ENCODE measurements around the gene GRAP2. TPM values are rescaled to one million over a fixed set of nuclear protein-coding genes. Genes with fewer than 3 reads are reported as not detected.
"Not testable (repeated sequence)": the region's sequence is repeated elsewhere in the genome, so short reads cannot be mapped to it uniquely, and the experiment has no call there.

Gene GRAP2
- total RNA-seq, 1 donor from 2014 or later = 3.5 TPM

GRCh38 chr22:39967996-39968972 lies 67.4 kb downstream of the GRAP2 start:
- no peak for DNase-seq

- no peak for DNase-seq
Measured at GRCh38 chr22:39970742-39971141, 69.9 kb downstream of the GRAP2 start.

GRCh38 chr22:39972641-39973040 lies 71.8 kb downstream of the GRAP2 start:
- no peak for DNase-seq

- no peak for DNase-seq
Measured at GRCh38 chr22:39973656-39974055, 72.8 kb downstream of the GRAP2 start.

GRCh38 chr22:39974065-39974464 lies 73.2 kb downstream of the GRAP2 start:
- no peak for DNase-seq

GRCh38 chr22:39979048-39979447 lies 78.2 kb downstream of the GRAP2 start:
- DNase-seq = no peak

GRCh38 chr22:39979458-39979857 lies 78.6 kb downstream of the GRAP2 start:
- DNase-seq = no peak

GRCh38 chr22:39980596-39980995 lies 79.7 kb downstream of the GRAP2 start:
- DNase-seq = no peak

- DNase-seq = no peak
Measured at GRCh38 chr22:39983346-39983745, 82.5 kb downstream of the GRAP2 start.

- no peak for DNase-seq
Measured at GRCh38 chr22:39984006-39984405, 83.1 kb downstream of the GRAP2 start.

GRCh38 chr22:39984746-39985145 lies 83.9 kb downstream of the GRAP2 start:
- no peak for DNase-seq

GRCh38 chr22:39985383-39986035 lies 84.6 kb downstream of the GRAP2 start:
- DNase-seq = no peak

- DNase-seq = no peak
Measured at GRCh38 chr22:39988386-39989114, 87.7 kb downstream of the GRAP2 start.

GRCh38 chr22:39989633-39990032 lies 88.7 kb downstream of the GRAP2 start:
- DNase-seq = no peak

GRCh38 chr22:39990686-39991085 lies 89.8 kb downstream of the GRAP2 start:
- DNase-seq = no peak

- DNase-seq = no peak
Measured at GRCh38 chr22:39991159-39991860, 90.4 kb downstream of the GRAP2 start.

GRCh38 chr22:39992088-39992826 lies 91.4 kb downstream of the GRAP2 start:
- no peak for DNase-seq

GRCh38 chr22:39992894-39993293 lies 92.0 kb downstream of the GRAP2 start:
- DNase-seq = not testable (repeated sequence)

GRCh38 chr22:39994041-39994565 lies 93.2 kb downstream of the GRAP2 start:
- DNase-seq = no peak

GRCh38 chr22:39994566-39995392 lies 93.9 kb downstream of the GRAP2 start, which contains the start of gene FAM83F:
TSS of gene FAM83F (plus strand) at chr22:39994954. CDS start at chr22:39995043, 89 bp downstream.
- DNase-seq = no peak
